ENCODE data around the gene TIMM22.

TIMM22 gene

DNA sequence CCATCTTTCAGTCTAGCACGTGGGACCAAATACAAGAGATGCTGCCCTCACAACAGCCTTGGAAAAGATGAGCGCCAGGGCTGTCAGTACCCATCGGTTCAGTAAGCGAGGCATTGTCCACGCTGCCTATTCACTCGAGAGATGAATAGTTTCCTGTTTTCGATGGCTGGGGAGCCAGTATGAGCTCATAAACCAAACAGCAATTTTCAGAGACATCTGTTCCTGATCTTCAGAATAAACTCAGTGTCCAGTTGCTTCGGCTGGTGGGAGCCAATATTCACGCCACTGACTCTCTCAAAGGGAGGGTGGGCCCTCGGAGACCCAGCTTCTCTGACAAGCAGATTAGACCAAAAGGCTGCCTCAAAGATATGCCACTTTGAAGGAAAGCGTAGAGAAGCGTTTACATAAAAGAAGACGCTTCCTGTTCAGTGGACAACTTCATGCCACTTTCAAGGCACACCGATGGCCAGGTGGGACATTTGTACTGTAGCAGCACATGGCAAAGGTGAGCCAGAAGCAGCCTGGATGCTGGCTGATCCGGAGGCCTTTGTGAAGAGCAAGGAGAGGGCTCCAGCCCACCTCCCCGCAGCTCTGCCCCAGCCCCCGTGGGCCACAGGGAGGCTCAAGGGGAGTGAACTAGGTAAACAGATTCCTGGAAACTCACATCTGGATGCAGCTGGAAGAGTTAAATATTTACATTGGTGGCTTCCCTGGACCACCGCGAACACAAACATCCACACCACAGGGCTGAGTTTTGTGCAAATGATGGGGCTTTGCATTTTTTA lies 6.0 kb downstream of the TIMM22 start:
- no peak overlapping the region for H3K4me3 ChIP-seq (ENCODE audit: low read length)
- TF ChIP-seq, protein P1, sequence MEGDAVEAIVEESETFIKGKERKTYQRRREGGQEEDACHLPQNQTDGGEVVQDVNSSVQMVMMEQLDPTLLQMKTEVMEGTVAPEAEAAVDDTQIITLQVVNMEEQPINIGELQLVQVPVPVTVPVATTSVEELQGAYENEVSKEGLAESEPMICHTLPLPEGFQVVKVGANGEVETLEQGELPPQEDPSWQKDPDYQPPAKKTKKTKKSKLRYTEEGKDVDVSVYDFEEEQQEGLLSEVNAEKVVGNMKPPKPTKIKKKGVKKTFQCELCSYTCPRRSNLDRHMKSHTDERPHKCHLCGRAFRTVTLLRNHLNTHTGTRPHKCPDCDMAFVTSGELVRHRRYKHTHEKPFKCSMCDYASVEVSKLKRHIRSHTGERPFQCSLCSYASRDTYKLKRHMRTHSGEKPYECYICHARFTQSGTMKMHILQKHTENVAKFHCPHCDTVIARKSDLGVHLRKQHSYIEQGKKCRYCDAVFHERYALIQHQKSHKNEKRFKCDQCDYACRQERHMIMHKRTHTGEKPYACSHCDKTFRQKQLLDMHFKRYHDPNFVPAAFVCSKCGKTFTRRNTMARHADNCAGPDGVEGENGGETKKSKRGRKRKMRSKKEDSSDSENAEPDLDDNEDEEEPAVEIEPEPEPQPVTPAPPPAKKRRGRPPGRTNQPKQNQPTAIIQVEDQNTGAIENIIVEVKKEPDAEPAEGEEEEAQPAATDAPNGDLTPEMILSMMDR (conservative IDR thresholded peaks at IDR 0.05; ENCODE audit: low read depth, low read length): no peak
- no peak for DNase-seq (ENCODE audit: low read depth)

DNA sequence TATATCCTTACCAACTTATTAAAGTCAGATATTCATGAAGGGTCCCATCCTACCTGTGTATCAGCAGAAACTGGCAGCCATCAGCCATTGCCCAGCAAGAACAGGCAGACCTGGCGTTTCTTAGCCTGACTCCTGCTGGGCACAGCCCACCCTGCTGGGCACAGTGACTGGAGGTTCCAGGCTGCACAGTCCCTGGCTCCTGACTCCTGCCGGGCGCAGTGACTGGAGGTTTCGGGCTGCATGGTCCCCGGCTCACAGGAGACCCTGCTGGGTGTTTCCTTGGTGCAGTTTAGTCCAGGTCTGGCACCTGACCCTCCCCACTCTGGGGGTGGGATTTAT lies 6.7 kb downstream of the TIMM22 start:
- no peak for DNase-seq (ENCODE audit: low read depth)
- H3K4me3 ChIP-seq (ENCODE audit: low read length): no peak overlapping the region
- TF ChIP-seq, protein P1 (conservative IDR thresholded peaks at IDR 0.05; ENCODE audit: low read depth, low read length): no peak

DNA sequence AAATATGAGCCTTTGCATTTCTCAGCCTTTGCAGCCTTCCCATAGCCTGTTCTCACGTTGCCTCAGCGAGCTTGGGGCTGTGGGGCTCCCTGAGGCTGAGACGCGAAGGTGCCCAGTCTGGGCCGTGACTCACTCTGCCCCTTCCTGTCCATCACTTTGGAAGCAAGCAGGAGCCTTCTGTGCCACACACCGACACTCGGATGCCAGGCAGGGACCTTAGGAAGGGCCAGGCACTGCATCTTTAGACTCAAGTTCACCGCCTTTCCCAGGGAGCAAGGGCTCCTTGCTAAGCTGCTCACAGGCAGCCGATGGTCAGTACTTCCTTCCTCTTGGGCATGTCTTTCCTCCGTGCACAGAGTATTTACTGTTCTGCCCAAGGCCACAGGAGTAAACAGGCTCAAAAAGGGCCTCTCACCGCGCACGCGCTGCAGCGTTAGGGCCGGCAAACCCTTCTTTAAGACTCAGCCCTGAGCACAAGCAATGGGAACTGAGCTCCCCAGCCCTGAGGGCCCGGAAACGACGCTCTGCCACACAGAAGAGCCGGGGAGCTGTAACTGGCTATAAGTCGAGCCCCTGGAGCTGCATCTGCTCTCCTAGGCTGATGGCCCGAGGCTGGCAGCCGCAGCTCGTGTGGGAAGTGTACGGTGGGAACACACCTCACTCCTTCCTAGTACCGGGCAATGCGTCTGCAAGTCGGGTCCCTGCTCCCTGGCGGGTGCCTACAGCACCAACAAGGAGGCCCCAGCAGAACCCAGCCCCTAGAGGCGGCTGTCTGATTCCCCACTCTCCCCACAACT lies 7.2 kb downstream of the TIMM22 start:
- H3K4me3 ChIP-seq (ENCODE audit: low read length): no peak overlapping the region
- TF ChIP-seq, protein P1 (conservative IDR thresholded peaks at IDR 0.05; ENCODE audit: low read depth, low read length): no peak
- no peak for DNase-seq (ENCODE audit: low read depth)

DNA sequence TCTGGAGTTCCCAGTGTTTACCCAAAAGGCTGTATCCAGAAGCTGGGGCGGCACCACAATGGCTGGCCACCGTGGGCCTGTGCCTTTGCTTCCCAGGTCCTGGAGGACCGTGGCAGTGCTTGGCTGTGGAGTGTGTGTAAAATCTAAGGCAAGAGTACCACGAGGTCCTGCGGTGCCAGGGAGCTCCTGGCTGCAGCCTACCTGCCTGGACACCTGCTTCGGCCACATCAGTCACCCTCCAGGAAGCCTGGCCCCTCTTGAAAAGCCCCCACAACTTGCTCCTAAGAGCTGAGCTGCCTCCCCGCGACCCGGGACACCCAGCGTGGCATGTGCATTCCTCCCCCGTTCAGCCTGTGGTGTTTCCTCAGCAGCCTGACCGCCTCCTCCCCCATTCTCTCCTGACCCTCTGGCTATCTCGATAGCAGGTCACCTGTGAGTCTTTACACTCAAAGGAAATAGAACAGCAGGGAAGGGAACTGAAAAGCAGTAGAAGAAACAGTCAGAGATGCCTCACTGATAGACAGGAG lies 7.9 kb downstream of the TIMM22 start:
- DNase-seq (ENCODE audit: low read depth): no peak
- H3K4me3 ChIP-seq (ENCODE audit: low read length): no peak overlapping the region
- TF ChIP-seq, protein P1 (conservative IDR thresholded peaks at IDR 0.05; ENCODE audit: low read depth, low read length): no peak

DNA sequence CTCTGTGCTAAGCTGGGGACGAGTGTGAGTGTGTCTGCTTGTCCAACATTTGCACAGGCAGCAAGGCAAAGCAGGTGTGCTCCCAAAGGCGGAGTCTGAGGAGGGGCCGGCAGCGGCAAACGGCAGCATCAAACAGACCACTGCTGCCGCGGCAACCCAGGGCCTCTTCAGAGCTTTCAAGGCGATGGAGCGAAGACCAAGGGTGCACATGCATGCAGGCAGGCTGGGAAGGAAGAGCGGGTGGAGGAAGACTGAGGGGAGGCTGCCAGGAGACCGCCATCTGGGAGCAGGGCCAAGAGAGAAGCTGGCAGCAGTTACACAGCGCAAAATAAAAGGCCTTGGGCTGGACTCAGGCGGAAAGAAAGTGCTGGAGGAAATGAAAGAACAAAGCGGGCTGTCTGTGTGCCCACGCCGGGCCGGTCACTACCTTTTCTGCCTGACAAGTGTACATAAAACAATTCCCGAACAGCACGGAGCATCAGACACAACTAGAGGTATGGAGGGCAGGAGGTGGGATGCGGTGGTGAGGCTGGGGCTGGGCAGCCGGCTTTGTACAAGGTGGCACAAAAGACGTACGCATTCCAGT lies 8.5 kb downstream of the TIMM22 start:
- TF ChIP-seq, protein P1 (conservative IDR thresholded peaks at IDR 0.05; ENCODE audit: low read depth, low read length): no peak
- no peak for DNase-seq (ENCODE audit: low read depth)

DNA sequence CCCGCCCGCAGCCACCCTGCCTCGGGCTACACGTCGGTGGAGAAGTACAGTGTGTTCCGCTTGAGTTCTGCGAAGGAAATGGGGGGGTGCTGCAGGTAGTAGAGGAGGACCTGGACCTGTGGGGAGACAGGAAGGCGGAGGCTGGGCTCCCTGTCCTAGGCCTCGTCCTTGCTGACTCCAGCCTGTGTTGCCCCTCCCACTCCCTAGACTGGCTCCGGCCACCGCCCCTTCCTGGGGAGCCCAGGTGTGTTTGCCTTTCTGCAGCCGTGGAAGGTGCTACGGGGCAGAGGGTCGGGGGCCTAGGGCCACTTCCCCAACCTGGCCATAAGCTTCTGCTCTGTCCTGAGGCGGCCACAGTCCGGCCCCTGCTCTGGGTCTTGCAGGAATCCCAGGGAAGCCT lies 9.1 kb downstream of the TIMM22 start:
- TF ChIP-seq, protein P1 (conservative IDR thresholded peaks at IDR 0.05; ENCODE audit: low read depth, low read length): no peak
- DNase-seq (ENCODE audit: low read depth): no peak
- no peak overlapping the region for H3K4me3 ChIP-seq (ENCODE audit: low read length)

More for the DNA sequence above, 8.5 kb downstream of the TIMM22 start:
- no peak overlapping the region for H3K4me3 ChIP-seq (ENCODE audit: low read length)
